ENCODE data around the gene TNS1. TPM values are rescaled to one million over a fixed set of nuclear protein-coding genes. Genes with fewer than 3 reads are reported as not detected.

Gene TNS1
- total and polyA plus RNA-seq, 2 donors (not counting 1 experiment from before 2014, with no cell fraction given), result 0.10 to 0.86 TPM

- no peaks in the 10 kb centered on the region for H3K36me3 ChIP-seq (replicated peaks in 1 of 2; ENCODE audit: control extremely low read depth in 1 of 2, control insufficient read depth in 1 of 2, extremely low read depth in 1 of 2, insufficient read depth in 2 of 2, low read length in 1 of 2)
- H3K27ac ChIP-seq (ENCODE audit: low read length in 2 of 2), result no peak overlapping the region
- H3K4me1 Mint-ChIP-seq, result no peaks in the 10 kb centered on the region
- H3K4me2 ChIP-seq (replicated peaks; ENCODE audit: low read depth, low read length, poor library complexity, severe bottlenecking), result no peak overlapping the region
- ATAC-seq (ENCODE audit: low read depth) (no peak), DNase-seq (no peak)
- H2AFZ ChIP-seq (ENCODE audit: insufficient read depth, low read depth, low read length, poor library complexity, severe bottlenecking), result no peak overlapping the region
- TF ChIP-seq EZH2 (IDR thresholded peaks at IDR 0.05; ENCODE audit: borderline replicate concordance, insufficient read depth, low read depth, low read length, poor library complexity, severe bottlenecking) (no peak), CTCF (IDR thresholded peaks at IDR 0.05) (no peak)
- 100% methylated on average over 1 of the region's 4 CpGs for WGBS (ENCODE audit: insufficient coverage)
- peaks cover 0 to 3% (median 0%) of the 10 kb centered on the region in 4 experiments for H3K27me3 ChIP-seq (replicated peaks in 1 of 4; ENCODE audit: control extremely low read depth in 1 of 4, control insufficient read depth in 3 of 4, insufficient read depth in 4 of 4, low read length in 3 of 4)
- H3K9ac ChIP-seq (ENCODE audit: low read length), result no peak overlapping the region
- no peaks in the 10 kb centered on the region for H3K4me1 ChIP-seq (ENCODE audit: control insufficient read depth in 2 of 2, insufficient read depth in 2 of 2, low read length in 2 of 2)
- no peaks in the 10 kb centered on the region for H3K79me2 ChIP-seq (ENCODE audit: control insufficient read depth, insufficient read depth, low read length)
- no peak overlapping the region for H3K27ac Mint-ChIP-seq
- intact Hi-C loops (cut with micrococcal nuclease), result loop anchor here (1.0 kb wide), 2 partner anchors 206 to 210 kb away; no protein-coding TSS in a partner anchor
- no peaks in the 10 kb centered on the region for H3K9me3 ChIP-seq (ENCODE audit: control extremely low read depth in 1 of 3, control insufficient read depth in 2 of 3, insufficient read depth in 1 of 3, low read length in 2 of 3)
- H3K4me3 ChIP-seq (ENCODE audit: control extremely low read depth in 1 of 5, extremely low read depth in 1 of 5, insufficient read depth in 1 of 5, low read depth in 2 of 5, low read length in 4 of 5), result no peak overlapping the region
- CTCF ChIA-PET, result interaction anchor here (0.9 to 6.9 kb wide), 5 partner anchors 9 to 209 kb away, joined by 3 to 60 read pairs (median 7); no protein-coding TSS in a partner anchor
- H3K4me3 Mint-ChIP-seq, result no peak overlapping the region
- POLR2A ChIA-PET, result no interaction called here
- peaks cover 29% of the 10 kb centered on the region for H3K27me3 Mint-ChIP-seq
- H3K9me3 Mint-ChIP-seq (ENCODE audit: insufficient read depth), result no peaks in the 10 kb centered on the region
- H4K20me1 ChIP-seq (ENCODE audit: control insufficient read depth, insufficient read depth, low read length, poor library complexity, severe bottlenecking), result no peaks in the 10 kb centered on the region
These were observed 8.0 kb downstream of the TNS1 start for GRCh38 chr2:217994776-217995274.

GRCh38 chr2:217993817-217994463 is 8.9 kb downstream of the TNS1 start:
- Histone ChIP-seq H3K27me3 (replicated peaks in 1 of 4; ENCODE audit: control extremely low read depth in 1 of 4, control insufficient read depth in 3 of 4, insufficient read depth in 4 of 4, low read length in 3 of 4) (peaks cover 0 to 3% (median 0%) of the 10 kb centered on the region in 4 experiments), H3K9me3 (ENCODE audit: control extremely low read depth in 1 of 3, control insufficient read depth in 2 of 3, insufficient read depth in 1 of 3, low read length in 2 of 3) (no peaks in the 10 kb centered on the region), H4K20me1 (ENCODE audit: control insufficient read depth, insufficient read depth, low read length, poor library complexity, severe bottlenecking) (no peaks in the 10 kb centered on the region), H3K4me3 (ENCODE audit: control extremely low read depth in 1 of 5, extremely low read depth in 1 of 5, insufficient read depth in 1 of 5, low read depth in 2 of 5, low read length in 4 of 5) (no peak overlapping the region), H3K27ac (ENCODE audit: low read length in 2 of 2) (no peak overlapping the region), H2AFZ (ENCODE audit: insufficient read depth, low read depth, low read length, poor library complexity, severe bottlenecking) (no peak overlapping the region), H3K9ac (ENCODE audit: low read length) (no peak overlapping the region), H3K79me2 (ENCODE audit: control insufficient read depth, insufficient read depth, low read length) (no peaks in the 10 kb centered on the region), H3K4me2 (replicated peaks; ENCODE audit: low read depth, low read length, poor library complexity, severe bottlenecking) (no peak overlapping the region), H3K36me3 (replicated peaks in 1 of 2; ENCODE audit: control extremely low read depth in 1 of 2, control insufficient read depth in 1 of 2, extremely low read depth in 1 of 2, insufficient read depth in 2 of 2, low read length in 1 of 2) (no peaks in the 10 kb centered on the region), H3K4me1 (ENCODE audit: control insufficient read depth in 2 of 2, insufficient read depth in 2 of 2, low read length in 2 of 2) (no peaks in the 10 kb centered on the region)
- Mint-ChIP-seq H3K4me1 (no peaks in the 10 kb centered on the region), H3K4me3 (no peak overlapping the region), H3K27ac (no peak overlapping the region), H3K9me3 (ENCODE audit: insufficient read depth) (no peaks in the 10 kb centered on the region), H3K27me3 (peaks cover 29% of the 10 kb centered on the region)
- no peak for TF ChIP-seq EZH2 (IDR thresholded peaks at IDR 0.05; ENCODE audit: borderline replicate concordance, insufficient read depth, low read depth, low read length, poor library complexity, severe bottlenecking)
- peak; percentile 75 for TF ChIP-seq CTCF (IDR thresholded peaks at IDR 0.05)
- peak; percentile 54 for ATAC-seq (ENCODE audit: low read depth)
- intact Hi-C loops (cut with micrococcal nuclease), result loop anchor here (1.0 kb wide), 2 partner anchors 205 to 209 kb away; no protein-coding TSS in a partner anchor
- 62% methylated on average over 4 of the region's 6 CpGs for WGBS (ENCODE audit: insufficient coverage)
- CTCF ChIA-PET, result interaction anchor here (0.9 to 6.9 kb wide), 10 partner anchors 8 to 211 kb away, joined by 3 to 60 read pairs (median 7); partner anchors contain the start of gene RUFY4
- DNase-seq, result peak; percentile 58
- POLR2A ChIA-PET, result no interaction called here

Measured in B cell (primary cell).